GM21619 (cell line): ENCODE measurements around the gene UBE2QL1.
A peak's percentile ranks its signal among the peaks of the same experiment; 100 is the strongest.

Source experiments
- ATAC-seq: cut with Tn5 transposase; IDR thresholded peaks from one replicate; pipeline ENCODE4 v1.9.1; 2021; ENCODE audit not compliant: unreplicated experiment

UBE2QL1 gene, protein sequence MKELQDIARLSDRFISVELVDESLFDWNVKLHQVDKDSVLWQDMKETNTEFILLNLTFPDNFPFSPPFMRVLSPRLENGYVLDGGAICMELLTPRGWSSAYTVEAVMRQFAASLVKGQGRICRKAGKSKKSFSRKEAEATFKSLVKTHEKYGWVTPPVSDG

DNA sequence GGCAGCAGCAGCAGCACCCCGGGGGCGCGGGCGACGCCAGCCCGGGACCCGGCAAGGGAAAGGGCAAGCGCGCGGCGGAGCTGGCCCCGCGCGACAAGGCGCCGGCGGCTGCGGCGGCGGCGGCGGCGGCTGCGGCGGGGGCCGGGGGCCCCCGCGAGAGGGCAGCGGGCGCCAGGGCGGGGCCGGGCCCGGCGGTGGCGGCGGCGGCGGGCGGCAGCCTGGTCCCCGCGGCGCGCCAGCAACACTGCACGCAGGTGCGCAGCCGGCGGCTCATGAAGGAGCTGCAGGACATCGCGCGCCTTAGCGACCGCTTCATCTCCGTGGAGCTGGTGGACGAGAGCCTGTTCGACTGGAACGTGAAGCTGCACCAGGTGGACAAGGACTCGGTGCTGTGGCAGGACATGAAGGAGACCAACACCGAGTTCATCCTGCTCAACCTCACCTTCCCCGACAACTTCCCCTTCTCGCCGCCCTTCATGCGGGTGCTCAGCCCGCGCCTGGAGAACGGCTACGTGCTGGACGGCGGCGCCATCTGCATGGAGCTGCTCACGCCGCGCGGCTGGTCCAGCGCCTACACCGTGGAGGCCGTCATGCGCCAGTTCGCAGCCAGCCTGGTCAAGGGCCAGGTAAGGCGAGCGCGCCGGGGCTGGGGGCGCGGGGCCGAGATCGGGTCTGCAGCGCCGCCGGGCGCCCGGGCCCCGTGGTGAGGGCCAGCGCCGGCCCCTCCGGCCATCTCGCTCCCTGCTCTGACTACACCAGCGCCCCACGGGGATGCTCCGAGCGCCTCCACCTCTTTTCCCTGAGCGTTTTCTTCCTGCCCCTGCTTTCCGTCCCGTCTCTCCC is at the start of gene UBE2QL1:
Gene UBE2QL1 (plus strand): TSS at position 238 of the 843 bp plus-strand sequence. CDS start 35 bp downstream, at position 273.
- ATAC-seq = peak; percentile 47

GRCh38 chr5:6399980-6400910 is 48.4 kb upstream of the UBE2QL1 start:
- no peak for ATAC-seq

GRCh38 chr5:6401410-6401809 is 47.2 kb upstream of the UBE2QL1 start:
- ATAC-seq = no peak

DNA sequence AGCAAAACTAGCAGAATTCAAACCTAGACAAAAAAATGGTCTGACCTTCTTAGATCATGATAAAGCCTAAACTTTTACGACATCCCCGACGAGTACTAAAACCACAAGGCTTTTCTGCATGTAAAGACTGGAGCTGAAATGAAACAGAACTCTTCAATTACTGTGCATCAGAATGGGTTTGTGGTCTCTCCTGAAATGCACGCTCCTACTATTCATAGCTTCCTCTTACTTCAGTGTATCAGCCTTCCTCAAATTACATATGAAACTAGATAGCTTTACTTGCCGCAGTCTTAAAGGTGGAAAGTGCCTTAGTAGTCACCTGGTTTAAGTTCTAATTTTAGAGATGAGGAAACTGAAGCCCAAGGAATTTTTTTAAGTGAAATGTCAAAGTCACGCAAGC is 45.7 kb upstream of the UBE2QL1 start:
- ATAC-seq = no peak

- no peak for ATAC-seq
These were observed 45.2 kb upstream of the UBE2QL1 start for GRCh38 chr5:6403416-6403815.

GRCh38 chr5:6404129-6404528 is 44.5 kb upstream of the UBE2QL1 start:
- peak; percentile 51 for ATAC-seq

DNA sequence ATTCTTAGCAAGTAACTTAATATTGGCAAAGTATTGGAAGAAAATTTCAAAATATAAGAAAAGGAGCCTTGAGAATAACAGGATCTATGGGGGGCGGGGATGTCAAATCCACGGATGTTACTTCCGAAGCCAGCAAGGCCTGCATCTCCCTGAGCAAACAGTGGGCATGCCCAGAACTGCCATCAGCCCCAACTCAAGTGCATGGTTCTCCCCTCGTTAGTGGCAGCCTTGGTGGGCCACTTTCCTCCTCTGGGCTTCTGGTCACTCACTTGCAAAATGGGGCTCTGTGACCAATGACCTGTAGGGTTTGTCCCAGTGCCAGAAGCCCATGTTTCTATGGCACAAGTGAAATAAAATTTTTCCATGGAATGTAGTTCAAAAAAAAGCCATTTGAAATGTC is 43.1 kb upstream of the UBE2QL1 start:
- no peak for ATAC-seq

- no peak for ATAC-seq
These were observed 41.0 kb upstream of the UBE2QL1 start for GRCh38 chr5:6407558-6408259.

- ATAC-seq = no peak
These were observed 40.4 kb upstream of the UBE2QL1 start for GRCh38 chr5:6408260-6408596.

GRCh38 chr5:6408627-6409446 is 39.8 kb upstream of the UBE2QL1 start:
- ATAC-seq = no peak

DNA sequence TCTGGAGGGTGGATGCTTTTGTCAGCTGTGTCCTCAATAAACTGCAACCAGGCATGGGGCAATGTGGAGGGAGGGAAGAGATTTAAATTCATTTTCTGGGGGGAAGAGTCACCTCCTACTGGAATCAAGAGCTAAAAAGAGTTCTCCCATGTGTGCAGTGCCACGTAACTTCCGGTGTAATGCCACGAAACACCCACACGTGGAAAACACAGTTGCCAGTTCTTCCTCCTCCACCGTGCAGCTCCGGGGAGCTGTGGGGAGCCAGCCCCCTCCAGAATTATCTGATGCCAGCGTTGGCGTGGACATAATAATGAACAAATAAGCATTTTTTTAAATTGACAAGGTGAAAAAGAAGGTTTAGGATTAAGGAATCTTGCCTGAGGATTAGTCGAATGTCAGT is 38.2 kb upstream of the UBE2QL1 start:
- ATAC-seq = no peak

GRCh38 chr5:6411141-6411540 is 37.5 kb upstream of the UBE2QL1 start:
- ATAC-seq = no peak

- ATAC-seq = no peak
These were observed 35.8 kb upstream of the UBE2QL1 start for GRCh38 chr5:6412811-6413210.

DNA sequence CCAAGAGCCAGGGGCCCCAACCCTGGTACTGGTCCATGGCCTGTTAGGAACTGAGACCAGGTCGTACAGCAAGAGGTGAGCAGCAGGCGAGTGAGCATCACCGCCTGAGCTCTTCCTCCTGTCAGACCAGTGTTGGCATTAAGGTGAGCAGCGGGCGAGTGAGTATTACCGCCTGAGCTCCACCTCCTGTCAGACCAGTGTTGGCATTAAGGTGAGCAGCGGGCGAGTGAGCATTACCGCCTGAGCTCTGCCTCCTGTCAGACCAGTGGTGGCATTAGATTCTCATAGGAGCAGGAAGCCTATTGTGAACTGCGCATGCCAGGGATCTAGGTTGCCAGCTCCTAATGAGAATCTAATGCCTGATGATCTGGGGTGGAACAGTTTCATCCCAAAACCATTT is 31.0 kb upstream of the UBE2QL1 start:
- ATAC-seq = no peak

GRCh38 chr5:6418679-6419276 is 29.9 kb upstream of the UBE2QL1 start:
- no peak for ATAC-seq

DNA sequence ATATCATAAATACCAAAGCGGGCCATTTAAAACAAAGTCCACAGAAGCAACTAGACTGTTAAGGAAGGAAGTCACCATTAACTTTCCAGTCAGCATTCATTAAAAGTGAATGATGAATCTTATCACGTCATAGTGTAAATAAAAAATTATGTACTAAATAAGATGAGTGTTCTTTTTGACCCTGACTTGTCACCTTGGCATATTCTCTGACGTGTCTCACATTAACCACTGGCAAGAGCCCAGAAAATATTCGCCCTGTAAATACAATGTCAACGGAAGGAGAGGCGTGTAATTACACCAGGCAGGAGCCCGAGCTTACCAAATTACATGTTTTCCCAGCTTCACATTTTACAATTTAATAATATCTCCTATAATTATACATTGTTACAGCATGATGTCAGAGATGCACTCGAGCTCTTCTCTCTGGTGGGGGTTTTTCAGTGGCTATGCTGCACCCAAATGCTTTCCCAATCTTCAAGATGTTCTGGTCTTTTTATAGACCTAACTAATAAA is 29.3 kb upstream of the UBE2QL1 start:
- ATAC-seq = no peak

DNA sequence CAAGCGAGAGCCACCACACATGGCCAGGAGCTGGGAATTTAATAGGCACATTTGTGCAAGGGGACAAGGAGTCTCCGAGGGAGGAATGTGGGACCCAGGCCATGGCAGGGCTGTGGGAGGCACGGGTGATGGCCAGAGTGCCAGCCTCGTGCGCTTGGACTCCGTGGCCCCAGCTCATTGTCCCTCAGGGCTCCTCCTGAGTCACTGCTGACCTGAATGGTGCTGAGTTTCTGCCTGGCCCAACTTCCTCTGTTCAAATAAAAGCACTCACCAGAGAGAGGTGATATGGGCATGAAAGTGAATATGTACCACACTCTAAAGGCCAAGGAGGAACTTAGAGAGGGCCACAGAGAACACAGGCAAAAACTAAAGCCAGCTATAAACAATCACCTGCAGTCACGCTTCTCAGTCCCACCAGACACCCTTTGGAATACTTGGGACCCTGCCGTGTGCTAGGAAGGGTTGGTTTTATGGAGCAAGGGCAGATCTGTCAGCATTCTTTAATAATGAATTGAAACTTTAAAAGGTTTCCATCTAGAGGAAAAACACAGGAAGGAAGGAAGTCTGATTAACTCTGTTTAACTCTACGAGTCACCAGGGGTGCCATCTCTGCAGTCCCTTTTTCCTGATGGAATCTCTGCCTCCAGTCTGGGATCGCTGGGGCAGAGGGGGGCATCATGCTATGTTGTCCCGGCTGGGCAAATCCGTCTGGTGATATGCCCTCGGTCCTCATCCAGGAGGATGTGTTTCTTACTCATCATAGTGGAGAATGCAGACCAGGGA is 25.1 kb upstream of the UBE2QL1 start:
- no peak for ATAC-seq

DNA sequence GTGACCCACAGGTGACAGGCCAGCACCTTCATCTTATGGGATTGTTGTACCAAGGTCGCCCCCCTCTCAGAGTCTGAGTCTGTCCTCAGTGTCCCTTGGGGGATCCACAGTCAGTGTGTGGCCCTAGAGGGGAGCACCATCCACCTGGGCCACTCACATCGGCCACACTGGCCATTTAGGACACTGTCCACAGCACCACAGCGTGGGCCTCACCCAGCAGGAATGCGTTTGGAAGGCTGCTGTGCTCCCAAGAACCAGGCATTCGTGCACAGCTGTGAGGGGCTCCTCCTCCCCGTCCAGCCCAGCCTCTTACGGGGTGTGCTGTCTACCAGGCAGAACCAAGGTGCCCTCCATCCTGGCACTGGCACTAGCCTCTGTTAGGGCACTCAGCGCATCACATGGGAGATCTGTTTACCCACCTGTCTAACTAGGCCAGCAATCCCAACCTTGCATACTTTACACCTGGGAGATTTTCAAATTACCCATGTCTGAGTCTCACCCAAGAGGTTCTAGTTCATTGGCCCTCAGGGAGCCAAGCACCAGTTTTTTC is 24.5 kb upstream of the UBE2QL1 start:
- ATAC-seq = no peak
